CD4-positive, alpha-beta memory T cell (primary cell): ENCODE data around the gene SIPA1. TPM values are rescaled to one million over a fixed set of nuclear protein-coding genes. Genes with fewer than 3 reads are reported as not detected.

Experiments
- CTCF ChIA-PET: fragments of 350-600 bp; sonication (Branson Sonifier 250); formaldehyde crosslinking; loops from one replicate; lab custom pipeline; 2021; ENCODE audit warnings: inconsistent platforms; ENCODE audit not compliant: partially characterized antibody; lab: Charles Lee
- POLR2A ChIA-PET: fragments of 350-600 bp; sonication (Branson Sonifier 250); formaldehyde crosslinking; loops from one replicate; lab custom pipeline; 2021; ENCODE audit not compliant: partially characterized antibody; lab: Charles Lee
- DNase-seq, 5 donors: peaks; one replicate each; pipeline versions ENCODE4 v3.0.0 to v3.0.0-alpha.2; 2020 to 2022; ENCODE audit warnings: mixed read lengths in 1 of 5
- H3K27ac ChIP-seq: one replicate; pipeline ENCODE4 v1.7.0; 2013; ENCODE audit warnings: low read depth, low read length
- H3K27me3 ChIP-seq: 2 replicates; pipeline ENCODE4 v1.7.0; 2013; ENCODE audit warnings: mild to moderate bottlenecking, low read length, moderate library complexity; ENCODE audit not compliant: insufficient read depth
- H3K36me3 ChIP-seq: 2 replicates; pipeline ENCODE4 v1.7.0; 2013; ENCODE audit warnings: mild to moderate bottlenecking, low read length, moderate library complexity; ENCODE audit not compliant: insufficient read depth
- H3K4me1 ChIP-seq: 2 replicates; pipeline ENCODE4 v1.7.0; 2013; ENCODE audit warnings: mild to moderate bottlenecking, low read length, moderate library complexity; ENCODE audit not compliant: insufficient read depth
- H3K4me3 ChIP-seq, 2 donors: one replicate each; pipeline ENCODE4 v1.7.0; 2013; ENCODE audit warnings: low read length in 2 of 2, mild to moderate bottlenecking in 1 of 2
- H3K9me3 ChIP-seq, 2 donors: one replicate each; pipeline ENCODE4 v1.7.0; 2013; ENCODE audit warnings: low read length in 2 of 2, control low read depth in 1 of 2; ENCODE audit not compliant: control insufficient read depth in 1 of 2
- H3K27ac Mint-ChIP-seq, 7 donors: one replicate each; pipeline ENCODE4 v1.8.0; 2020 to 2021; ENCODE audit warnings: mixed read lengths in 7 of 7, mild to moderate bottlenecking in 6 of 7, inconsistent platforms in 3 of 7, moderate library complexity in 3 of 7
- H3K27me3 Mint-ChIP-seq, 2 donors: one replicate each; pipeline ENCODE4 v1.8.0; 2020 to 2021; ENCODE audit warnings: mixed read lengths in 2 of 2
- H3K36me3 Mint-ChIP-seq, 2 donors: one replicate each; pipeline ENCODE4 v1.8.0; 2020 to 2021; ENCODE audit warnings: mixed read lengths in 2 of 2, inconsistent platforms in 1 of 2, mild to moderate bottlenecking in 1 of 2
- H3K4me1 Mint-ChIP-seq, 4 donors: one replicate each; pipeline ENCODE4 v1.8.0; 2020 to 2021; ENCODE audit warnings: mixed read lengths in 4 of 4, mild to moderate bottlenecking in 1 of 4
- H3K4me3 Mint-ChIP-seq, 8 donors: one replicate each; pipeline ENCODE4 v1.8.0; 2020 to 2021; ENCODE audit warnings: mixed read lengths in 8 of 8, mild to moderate bottlenecking in 7 of 8, moderate library complexity in 6 of 8, inconsistent platforms in 3 of 8
- H3K9me3 Mint-ChIP-seq, 8 donors: one replicate each; pipeline ENCODE4 v1.8.0; 2020 to 2021; ENCODE audit warnings: mixed read lengths in 8 of 8, mild to moderate bottlenecking in 5 of 8, inconsistent platforms in 3 of 8, moderate library complexity in 1 of 8
- intact Hi-C: fragments of 100-400 bp; cut with micrococcal nuclease; formaldehyde crosslinking; loops from one replicate; pipeline ENCODE4 v1.15.1; 2023
- polyA plus RNA-seq, 2 donors: library from polyadenylated mRNA; unstranded; fragments of 300-500 nt; fragmentation: Illumina TruSeq; gene quantifications; one replicate each; pipeline ENCODE4 v1.2.3, GENCODE V29; 2021
- total RNA-seq, 2 experiments: library from RNA; stranded (reverse); gene quantifications; one replicate each; pipeline ENCODE4 v1.2.3, GENCODE V29; 2021

Gene SIPA1
- total and polyA plus RNA-seq, 4 experiments from 2014 or later, result 50.1 to 204 (median 159) TPM

GRCh38 chr11:65649656-65650546, 12.0 kb downstream of the SIPA1 start:
- H3K27me3 Mint-ChIP-seq, result no peaks in the 10 kb centered on the region
- no peak overlapping the region for H3K4me3 Mint-ChIP-seq

GRCh38 chr11:65650547-65651338, 12.8 kb downstream of the SIPA1 start:
- peak in 1 of 5 donors; percentile 44 for DNase-seq
- no peaks in the 10 kb centered on the region for H3K9me3 ChIP-seq
- no peaks in the 10 kb centered on the region for H3K27me3 Mint-ChIP-seq
- no peak overlapping the region for H3K4me3 Mint-ChIP-seq
- peaks cover 0 to 5% (median 0%) of the 10 kb centered on the region in 8 donors for H3K9me3 Mint-ChIP-seq
- H3K27me3 ChIP-seq, result no peaks in the 10 kb centered on the region
- no peak overlapping the region for H3K4me3 ChIP-seq
- peaks cover 47% of the 10 kb centered on the region for H3K36me3 ChIP-seq
- H3K27ac Mint-ChIP-seq, result peak overlapping the region; percentile 93 to 99 (median 96)
- peaks cover 25 to 47% (median 37%) of the 10 kb centered on the region in 4 donors for H3K4me1 Mint-ChIP-seq
- ChIA-PET POLR2A (interaction anchor here (0.9 to 13.6 kb wide), 5 partner anchors 10 to 25 kb away, joined by 6 to 359 read pairs (median 19); partner anchors contain the start of genes RELA and SIPA1), CTCF (interaction anchor here (1.5 kb wide), 1 partner anchor 10 kb away, joined by 4 read pairs; no protein-coding TSS in a partner anchor)
- H3K4me1 ChIP-seq, result peaks cover 35% of the 10 kb centered on the region
- intact Hi-C loops, result no loop called here
- H3K36me3 Mint-ChIP-seq, result peaks cover 19 to 61% of the 10 kb centered on the region in 2 donors
- H3K27ac ChIP-seq, result peak overlapping the region; percentile 91

More at GRCh38 chr11:65649656-65650546, 12.0 kb downstream of the SIPA1 start:
- DNase-seq, result peak in 1 of 5 donors; percentile 46
- H3K9me3 ChIP-seq, result no peaks in the 10 kb centered on the region
- peak overlapping the region in 4 of 7 donors; percentile 31 to 97 (median 60) for H3K27ac Mint-ChIP-seq
- peaks cover 0 to 4% (median 0%) of the 10 kb centered on the region in 8 donors for H3K9me3 Mint-ChIP-seq
- peaks cover 25 to 43% (median 34%) of the 10 kb centered on the region in 4 donors for H3K4me1 Mint-ChIP-seq
- ChIA-PET POLR2A (interaction anchor here (0.9 to 13.6 kb wide), 2 partner anchors 9 to 13 kb away, joined by 6 to 359 read pairs; partner anchors contain the start of genes RELA and SIPA1), CTCF (interaction anchor here (1.5 to 1.8 kb wide), 2 partner anchors 9 to 45 kb away, joined by 4 read pairs; no protein-coding TSS in a partner anchor)
- peaks cover 10 to 60% of the 10 kb centered on the region in 2 donors for H3K36me3 Mint-ChIP-seq
- no peak overlapping the region for H3K4me3 ChIP-seq
- peaks cover 47% of the 10 kb centered on the region for H3K36me3 ChIP-seq
- H3K27me3 ChIP-seq, result no peaks in the 10 kb centered on the region
- peaks cover 35% of the 10 kb centered on the region for H3K4me1 ChIP-seq
- intact Hi-C loops, result no loop called here
- H3K27ac ChIP-seq, result no peak overlapping the region

GRCh38 chr11:65651339-65651588, 13.4 kb downstream of the SIPA1 start:
- Histone ChIP-seq H3K4me1 (peaks cover 35% of the 10 kb centered on the region), H3K36me3 (peaks cover 47% of the 10 kb centered on the region), H3K9me3 (no peaks in the 10 kb centered on the region), H3K27me3 (no peaks in the 10 kb centered on the region), H3K27ac (peak overlapping the region; percentile 91), H3K4me3 (no peak overlapping the region)
- POLR2A ChIA-PET, result interaction anchor here (1.0 to 13.6 kb wide), 12 partner anchors 10 to 638 kb away, joined by 3 to 359 read pairs (median 13); partner anchors contain the start of genes FAM89B, MALAT1, MAP3K11 and NEAT1
- Mint-ChIP-seq H3K4me3 (peak overlapping the region in 7 of 8 donors; percentile 76 to 94 (median 83)), H3K9me3 (peaks cover 0 to 5% (median 0%) of the 10 kb centered on the region in 8 donors), H3K27ac (peak overlapping the region; percentile 93 to 99 (median 96)), H3K27me3 (no peaks in the 10 kb centered on the region), H3K4me1 (peaks cover 25 to 48% (median 39%) of the 10 kb centered on the region in 4 donors), H3K36me3 (peaks cover 23 to 61% of the 10 kb centered on the region in 2 donors)
- intact Hi-C loops, result no loop called here
- DNase-seq, result no peak
- CTCF ChIA-PET, result interaction anchor here (1.2 to 2.7 kb wide), 3 partner anchors 8 to 24 kb away, joined by 4 to 11 read pairs (median 9); partner anchors contain the start of gene RELA

- Histone ChIP-seq H3K27me3 (no peaks in the 10 kb centered on the region), H3K4me1 (peaks cover 35% of the 10 kb centered on the region), H3K4me3 (peak overlapping the region; percentile 50 to 57), H3K9me3 (no peaks in the 10 kb centered on the region), H3K27ac (peak overlapping the region; percentile 91), H3K36me3 (peaks cover 50% of the 10 kb centered on the region)
- CTCF ChIA-PET, result interaction anchor here (1.2 to 3.0 kb wide), 6 partner anchors 9 to 69 kb away, joined by 3 to 11 read pairs (median 7); partner anchors contain the start of genes RELA, RNASEH2C and SIPA1
- H3K27me3 Mint-ChIP-seq, result no peaks in the 10 kb centered on the region
- peaks cover 29 to 66% of the 10 kb centered on the region in 2 donors for H3K36me3 Mint-ChIP-seq
- peak overlapping the region; percentile 93 to 99 (median 96) for H3K27ac Mint-ChIP-seq
- intact Hi-C loops, result loop anchor here (1.0 to 2.0 kb wide), 3 partner anchors 14 to 77 kb away; partner anchors contain the start of genes PCNX3 and SIPA1
- peak overlapping the region; percentile 76 to 94 (median 84) for H3K4me3 Mint-ChIP-seq
- peak in 1 of 5 donors; percentile 51 for DNase-seq
- POLR2A ChIA-PET, result interaction anchor here (0.6 to 13.6 kb wide), 27 partner anchors 11 to 908 kb away, joined by 3 to 359 read pairs (median 4); partner anchors contain the start of genes CCDC85B, EHBP1L1, FAM89B and KAT5
- peaks cover 28 to 52% (median 41%) of the 10 kb centered on the region in 4 donors for H3K4me1 Mint-ChIP-seq
- H3K9me3 Mint-ChIP-seq, result peaks cover 0 to 5% (median 0%) of the 10 kb centered on the region in 8 donors
Observed at GRCh38 chr11:65651589-65652510, 13.9 kb downstream of the SIPA1 start.

- Mint-ChIP-seq H3K36me3 (peaks cover 37 to 74% of the 10 kb centered on the region in 2 donors), H3K27me3 (no peaks in the 10 kb centered on the region), H3K27ac (peak overlapping the region; percentile 96 to 99 (median 98)), H3K4me1 (peaks cover 34 to 59% (median 48%) of the 10 kb centered on the region in 4 donors), H3K4me3 (peak overlapping the region; percentile 88 to 95 (median 91)), H3K9me3 (peaks cover 0 to 5% (median 0%) of the 10 kb centered on the region in 8 donors)
- H3K4me1 ChIP-seq, result peaks cover 35% of the 10 kb centered on the region
- intact Hi-C loops, result loop anchor here (1.0 to 2.0 kb wide), 4 partner anchors 10 to 78 kb away; partner anchors contain the start of genes PCNX3, RELA and SIPA1
- peak overlapping the region; percentile 91 for H3K27ac ChIP-seq
- peaks cover 58% of the 10 kb centered on the region for H3K36me3 ChIP-seq
- peak overlapping the region; percentile 50 to 64 for H3K4me3 ChIP-seq
- POLR2A ChIA-PET, result interaction anchor here (0.6 to 13.6 kb wide), 35 partner anchors 12 to 908 kb away, joined by 3 to 359 read pairs (median 4); partner anchors contain the start of genes CCDC85B, EHBP1L1, FAM89B and KAT5
- no peaks in the 10 kb centered on the region for H3K9me3 ChIP-seq
- CTCF ChIA-PET, result interaction anchor here (0.7 to 3.0 kb wide), 7 partner anchors 10 to 68 kb away, joined by 3 to 11 read pairs (median 5); partner anchors contain the start of genes RELA, RNASEH2C and SIPA1
- DNase-seq, result peak; percentile 95 to 99 (median 97)
- H3K27me3 ChIP-seq, result no peaks in the 10 kb centered on the region
Observed at GRCh38 chr11:65652511-65653228, 14.8 kb downstream of the SIPA1 start.
